Tibial artery (tissue), 4 donors: ENCODE results near the gene GLRA1.

Experiments used
- DNase-seq, 2 donors: peaks; one replicate each; pipeline ENCODE4 v3.0.0-alpha.2; 2019
- H3K27ac ChIP-seq, 2 donors: fragments of 200-600 bp; sonication (generic) in 1 of 2; 1 replicate in 1 of 2; 2 replicates in 1 of 2; pipeline ENCODE4 v1.5.1; 2018 to 2019; ENCODE audit warnings: mild to moderate bottlenecking in 1 of 2
- H3K27me3 ChIP-seq, 2 donors: fragments of 200-600 bp; sonication (generic) in 1 of 2; one replicate each; pipeline versions ENCODE4 v1.5.1 to v1.6.0; 2016 to 2019
- H3K36me3 ChIP-seq, 3 donors: fragments of 200-600 bp; sonication (generic) in 2 of 3; one replicate each; pipeline ENCODE4 v1.5.1; 2016 to 2019; ENCODE audit warnings: mild to moderate bottlenecking in 2 of 3
- H3K4me1 ChIP-seq, 4 donors: fragments of 200-600 bp; sonication (generic) in 2 of 4; 1 replicate in 3 of 4; 2 replicates in 1 of 4; pipeline ENCODE4 v1.5.1; 2016 to 2019
- H3K4me3 ChIP-seq, 2 donors: fragments of 200-600 bp; sonication (generic) in 1 of 2; 1 replicate in 1 of 2; 2 replicates in 1 of 2; pipeline ENCODE4 v1.5.1; 2018 to 2019; ENCODE audit warnings: mild to moderate bottlenecking in 2 of 2
- H3K9me3 ChIP-seq, 3 donors: fragments of 200-600 bp; sonication (generic) in 1 of 3; one replicate each; pipeline ENCODE4 v1.5.1; 2016 to 2019
- intact Hi-C: fragments of 100-400 bp; cut with DNase I; formaldehyde crosslinking; loops from one replicate; pipeline ENCODE4 v1.15.0; 2023; ENCODE audit warnings: low total_unique reads
- TF ChIP-seq, protein P1 (sequence below), 2 experiments: fragments of 200-600 bp in 1 of 2; fragments of 450-650 bp in 1 of 2; IDR thresholded peaks; one replicate each; pipeline ENCODE4 v1.5.1; 2017 to 2019; ENCODE audit warnings: antibody characterized with exemption in 2 of 2, mild to moderate bottlenecking in 1 of 2, moderate library complexity in 1 of 2

Gene GLRA1

GRCh38 chr5:151800532-151800931, 124.1 kb downstream of the GLRA1 start:
- intact Hi-C loops = no loop called here
- Histone ChIP-seq H3K27ac (no peak overlapping the region), H3K4me3 (no peak overlapping the region), H3K4me1 (no peaks in the 10 kb centered on the region), H3K36me3 (peaks cover 77 to 93% (median 89%) of the 10 kb centered on the region in 3 donors), H3K9me3 (no peaks in the 10 kb centered on the region), H3K27me3 (no peaks in the 10 kb centered on the region)
- no peak for DNase-seq
- TF ChIP-seq, protein P1, sequence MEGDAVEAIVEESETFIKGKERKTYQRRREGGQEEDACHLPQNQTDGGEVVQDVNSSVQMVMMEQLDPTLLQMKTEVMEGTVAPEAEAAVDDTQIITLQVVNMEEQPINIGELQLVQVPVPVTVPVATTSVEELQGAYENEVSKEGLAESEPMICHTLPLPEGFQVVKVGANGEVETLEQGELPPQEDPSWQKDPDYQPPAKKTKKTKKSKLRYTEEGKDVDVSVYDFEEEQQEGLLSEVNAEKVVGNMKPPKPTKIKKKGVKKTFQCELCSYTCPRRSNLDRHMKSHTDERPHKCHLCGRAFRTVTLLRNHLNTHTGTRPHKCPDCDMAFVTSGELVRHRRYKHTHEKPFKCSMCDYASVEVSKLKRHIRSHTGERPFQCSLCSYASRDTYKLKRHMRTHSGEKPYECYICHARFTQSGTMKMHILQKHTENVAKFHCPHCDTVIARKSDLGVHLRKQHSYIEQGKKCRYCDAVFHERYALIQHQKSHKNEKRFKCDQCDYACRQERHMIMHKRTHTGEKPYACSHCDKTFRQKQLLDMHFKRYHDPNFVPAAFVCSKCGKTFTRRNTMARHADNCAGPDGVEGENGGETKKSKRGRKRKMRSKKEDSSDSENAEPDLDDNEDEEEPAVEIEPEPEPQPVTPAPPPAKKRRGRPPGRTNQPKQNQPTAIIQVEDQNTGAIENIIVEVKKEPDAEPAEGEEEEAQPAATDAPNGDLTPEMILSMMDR (IDR thresholded peaks at IDR 0.05) = no peak

GRCh38 chr5:151799407-151799806, 125.2 kb downstream of the GLRA1 start:
- H3K4me3 ChIP-seq = no peak overlapping the region
- H3K4me1 ChIP-seq = no peaks in the 10 kb centered on the region
- no peak overlapping the region for H3K27ac ChIP-seq
- peaks cover 87 to 100% (median 88%) of the 10 kb centered on the region in 3 donors for H3K36me3 ChIP-seq
- no peaks in the 10 kb centered on the region for H3K9me3 ChIP-seq
- intact Hi-C loops = no loop called here
- TF ChIP-seq, protein P1 (IDR thresholded peaks at IDR 0.05) = no peak
- DNase-seq = no peak
- no peaks in the 10 kb centered on the region for H3K27me3 ChIP-seq

GRCh38 chr5:151798674-151799073, 126.0 kb downstream of the GLRA1 start:
- TF ChIP-seq, protein P1 (IDR thresholded peaks at IDR 0.05) = no peak
- H3K4me1 ChIP-seq = no peaks in the 10 kb centered on the region
- DNase-seq = no peak
- H3K36me3 ChIP-seq = peaks cover 81 to 100% (median 91%) of the 10 kb centered on the region in 3 donors
- no peaks in the 10 kb centered on the region for H3K27me3 ChIP-seq
- intact Hi-C loops = no loop called here
- no peaks in the 10 kb centered on the region for H3K9me3 ChIP-seq
- no peak overlapping the region for H3K4me3 ChIP-seq
- H3K27ac ChIP-seq = no peak overlapping the region

DNA sequence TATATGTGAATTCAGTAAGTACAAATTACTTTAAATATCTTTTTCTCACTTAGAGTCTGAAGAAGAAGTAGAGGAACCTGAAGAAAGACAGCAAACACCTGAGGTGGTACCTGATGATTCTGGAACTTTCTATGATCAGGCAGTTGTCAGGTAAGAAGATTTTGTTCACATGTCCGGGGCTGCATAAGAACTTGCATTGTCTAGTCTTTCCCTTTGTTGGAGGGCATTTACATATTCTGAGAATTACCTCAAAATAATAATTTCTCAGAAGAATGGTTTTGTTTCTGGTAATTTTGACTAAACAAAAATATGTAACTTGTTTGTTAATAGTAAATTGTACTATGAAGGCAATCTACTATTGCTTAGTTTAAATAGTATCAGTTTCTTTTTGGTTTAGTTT, 129.2 kb downstream of the GLRA1 start:
- Histone ChIP-seq H3K4me3 (no peak overlapping the region), H3K36me3 (peaks cover 75 to 100% (median 90%) of the 10 kb centered on the region in 3 donors), H3K4me1 (no peaks in the 10 kb centered on the region), H3K9me3 (no peaks in the 10 kb centered on the region), H3K27me3 (no peaks in the 10 kb centered on the region), H3K27ac (no peak overlapping the region)
- DNase-seq = no peak
- intact Hi-C loops = no loop called here
- TF ChIP-seq, protein P1 (IDR thresholded peaks at IDR 0.05) = no peak

- intact Hi-C loops = no loop called here
- Histone ChIP-seq H3K27ac (no peak overlapping the region), H3K36me3 (peaks cover 74 to 100% (median 85%) of the 10 kb centered on the region in 3 donors), H3K27me3 (no peaks in the 10 kb centered on the region), H3K4me3 (no peak overlapping the region), H3K9me3 (no peaks in the 10 kb centered on the region), H3K4me1 (no peaks in the 10 kb centered on the region)
- TF ChIP-seq, protein P1 (IDR thresholded peaks at IDR 0.05) = no peak
- no peak for DNase-seq
Observed at GRCh38 chr5:151793358-151793757, 131.3 kb downstream of the GLRA1 start.

DNA sequence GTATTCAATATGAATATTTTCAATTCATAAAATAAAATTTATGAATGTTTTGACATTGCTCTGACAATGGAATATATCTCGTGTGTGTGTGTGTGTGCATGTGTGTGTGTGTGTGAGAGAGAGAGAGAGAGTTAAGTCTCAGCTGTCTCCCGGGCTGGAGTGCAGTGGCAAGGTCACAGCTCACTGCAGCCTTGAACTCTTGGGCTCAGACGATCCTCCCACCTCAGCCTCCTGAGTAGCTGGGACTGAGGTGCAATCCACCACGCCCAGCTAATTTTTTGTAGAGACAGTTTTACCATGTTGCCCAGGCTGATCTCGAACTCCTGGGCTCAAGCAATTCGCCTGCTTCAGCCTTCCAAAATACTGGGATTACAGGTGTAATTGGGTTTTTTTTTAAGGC, 136.8 kb downstream of the GLRA1 start:
- Histone ChIP-seq H3K27ac (no peak overlapping the region), H3K36me3 (peaks cover 39 to 59% (median 45%) of the 10 kb centered on the region in 3 donors), H3K4me1 (peaks cover 0 to 31% (median 11%) of the 10 kb centered on the region in 4 donors), H3K4me3 (no peak overlapping the region), H3K27me3 (no peaks in the 10 kb centered on the region), H3K9me3 (no peaks in the 10 kb centered on the region)
- intact Hi-C loops = no loop called here
- TF ChIP-seq, protein P1 (IDR thresholded peaks at IDR 0.05) = no peak
- no peak for DNase-seq
